ENCODE results near the gene SLC12A4.

DNA sequence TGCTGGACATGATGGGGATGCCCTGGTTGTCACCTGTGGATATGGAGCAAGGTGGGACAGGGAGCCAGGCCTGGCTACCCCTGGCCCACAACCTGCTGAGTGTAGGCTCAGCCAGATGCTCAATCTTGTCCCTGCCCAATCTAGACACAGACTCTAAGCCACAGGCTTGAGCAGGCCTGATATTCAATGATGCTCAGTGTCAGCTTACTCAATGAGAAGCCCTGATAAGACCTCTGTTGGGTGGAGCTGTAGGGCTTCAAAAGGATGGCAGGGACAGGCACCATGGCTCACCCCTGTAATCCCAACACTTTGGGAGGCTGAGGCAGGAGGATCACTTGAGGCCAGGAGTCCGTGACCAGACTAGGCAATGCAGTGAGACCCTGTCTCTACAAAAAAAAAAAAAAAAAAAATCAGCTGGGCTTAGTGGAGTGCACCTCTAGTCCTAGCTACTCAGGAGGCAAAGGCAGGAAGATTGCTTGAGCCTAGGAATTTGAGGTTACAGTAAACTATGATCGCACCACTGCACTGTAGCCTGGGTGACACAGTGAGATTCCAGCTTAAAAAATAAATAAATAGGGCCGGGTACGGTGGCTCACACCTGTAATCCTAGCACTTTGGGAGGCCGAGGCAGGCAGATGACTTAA, 27.9 kb downstream of the SLC12A4 start:
- no peak for TF ChIP-seq POLR2A (IDR thresholded peaks at IDR 0.05)
- TF ChIP-seq CTCF (IDR thresholded peaks at IDR 0.05), result no peak
- no peak for TF ChIP-seq POLR2AphosphoS5 (IDR thresholded peaks at IDR 0.05)
